22Rv1 (cell line): Measurements from ENCODE around the gene MDH2.
A peak's percentile ranks its signal among the peaks of the same experiment; 100 is the strongest.

Experiments
- ZFX ChIP-seq: fragments of 450-650 bp; IDR thresholded peaks from 2 replicates; pipeline ENCODE4 v1.6.1; 2017; ENCODE audit warnings: antibody characterized with exemption, borderline replicate concordance
- TF ChIP-seq, protein P1 (sequence below): fragments of 450-650 bp; IDR thresholded peaks from 2 replicates; pipeline ENCODE4 v1.5.1; 2017; ENCODE audit warnings: mild to moderate bottlenecking

DNA sequence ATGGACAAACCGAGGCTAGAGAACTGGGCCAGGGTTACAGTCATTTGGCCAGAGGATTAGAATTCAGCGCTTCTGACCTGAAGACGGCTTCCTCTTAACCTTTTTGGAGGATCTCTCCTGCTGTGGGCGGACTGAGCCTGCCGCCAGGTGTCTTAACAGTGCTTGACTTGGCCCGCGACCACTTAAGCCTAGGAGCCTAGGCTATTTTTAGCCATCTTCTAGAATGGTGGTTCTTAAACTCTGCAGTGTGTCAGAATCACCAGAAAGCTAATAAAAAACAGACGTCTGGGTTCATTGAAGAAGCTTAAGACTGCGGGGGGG, 722 bp downstream of the MDH2 start:
- TF ChIP-seq, protein P1, sequence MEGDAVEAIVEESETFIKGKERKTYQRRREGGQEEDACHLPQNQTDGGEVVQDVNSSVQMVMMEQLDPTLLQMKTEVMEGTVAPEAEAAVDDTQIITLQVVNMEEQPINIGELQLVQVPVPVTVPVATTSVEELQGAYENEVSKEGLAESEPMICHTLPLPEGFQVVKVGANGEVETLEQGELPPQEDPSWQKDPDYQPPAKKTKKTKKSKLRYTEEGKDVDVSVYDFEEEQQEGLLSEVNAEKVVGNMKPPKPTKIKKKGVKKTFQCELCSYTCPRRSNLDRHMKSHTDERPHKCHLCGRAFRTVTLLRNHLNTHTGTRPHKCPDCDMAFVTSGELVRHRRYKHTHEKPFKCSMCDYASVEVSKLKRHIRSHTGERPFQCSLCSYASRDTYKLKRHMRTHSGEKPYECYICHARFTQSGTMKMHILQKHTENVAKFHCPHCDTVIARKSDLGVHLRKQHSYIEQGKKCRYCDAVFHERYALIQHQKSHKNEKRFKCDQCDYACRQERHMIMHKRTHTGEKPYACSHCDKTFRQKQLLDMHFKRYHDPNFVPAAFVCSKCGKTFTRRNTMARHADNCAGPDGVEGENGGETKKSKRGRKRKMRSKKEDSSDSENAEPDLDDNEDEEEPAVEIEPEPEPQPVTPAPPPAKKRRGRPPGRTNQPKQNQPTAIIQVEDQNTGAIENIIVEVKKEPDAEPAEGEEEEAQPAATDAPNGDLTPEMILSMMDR = peak; percentile 28; the same call in 1 of the 2 replicates
- no peak for TF ChIP-seq ZFX
